Urinary bladder (tissue), 4 donors: ENCODE data around the gene CHAF1B. TPM values are rescaled to one million over a fixed set of nuclear protein-coding genes. Genes with fewer than 3 reads are reported as not detected.

Experiments used
- DNase-seq: peaks from one replicate; pipeline ENCODE4 v3.0.0-alpha.2; 2015; ENCODE audit errors: extremely low spot score
- H3K27ac ChIP-seq: one replicate; pipeline ENCODE4 v1.5.1; 2013; ENCODE audit warnings: low read depth, mild to moderate bottlenecking, moderate library complexity
- H3K36me3 ChIP-seq: one replicate; pipeline ENCODE4 v1.6.1; 2013; ENCODE audit warnings: mild to moderate bottlenecking, moderate library complexity; ENCODE audit not compliant: insufficient read depth
- H3K4me1 ChIP-seq: one replicate; pipeline ENCODE4 v1.6.1; 2013; ENCODE audit warnings: mild to moderate bottlenecking, moderate library complexity; ENCODE audit not compliant: insufficient read depth
- H3K4me3 ChIP-seq: one replicate; pipeline ENCODE4 v1.5.1; 2013; ENCODE audit warnings: low read depth, low read length
- WGBS: extraction: QIAGEN DNeasy Blood & Tissue Kit; methylation state at CpG from one replicate; pipeline ENCODE4 v1.1.7; 2013; 5-methylcytosine and 5-hydroxymethylcytosine counted together
- polyA plus RNA-seq: library from polyadenylated mRNA; stranded (reverse); fragments of 200-250 nt; gene quantifications from one replicate; pipeline ENCODE4 v1.2.3, GENCODE V29; 2013
- total RNA-seq: library from RNA; depleted of rRNA; stranded (reverse); fragments of >200 nt; gene quantifications from one replicate; pipeline ENCODE4 v1.2.3, GENCODE V29; 2014
- donor health status: healthy with polysubstance abuse.
- donor health status: healthy.

Gene CHAF1B
- total and polyA plus RNA-seq, 2 donors, result 1.3 to 2.5 TPM

- Histone ChIP-seq H3K27ac (no peak overlapping the region), H3K4me3 (no peak overlapping the region), H3K4me1 (no peaks in the 10 kb centered on the region), H3K36me3 (no peaks in the 10 kb centered on the region)
- WGBS, result 92% methylated on average over 8 of the region's 8 CpGs
- DNase-seq, result no peak
These were observed 66.3 kb downstream of the CHAF1B start for GRCh38 chr21:36451506-36451905.

GRCh38 chr21:36452281-36452825 is 67.2 kb downstream of the CHAF1B start:
- Histone ChIP-seq H3K4me1 (no peaks in the 10 kb centered on the region), H3K4me3 (no peak overlapping the region), H3K27ac (no peak overlapping the region), H3K36me3 (no peaks in the 10 kb centered on the region)
- 78% methylated on average over 6 of the region's 6 CpGs for WGBS
- no peak for DNase-seq

GRCh38 chr21:36454093-36454531 is 68.9 kb downstream of the CHAF1B start:
- WGBS, result 30% methylated on average over 4 of the region's 4 CpGs
- H3K27ac ChIP-seq, result no peak overlapping the region
- no peaks in the 10 kb centered on the region for H3K36me3 ChIP-seq
- no peaks in the 10 kb centered on the region for H3K4me1 ChIP-seq
- DNase-seq, result no peak
- H3K4me3 ChIP-seq, result no peak overlapping the region

- WGBS, result 70% methylated on average over 4 of the region's 4 CpGs
- Histone ChIP-seq H3K27ac (no peak overlapping the region), H3K4me3 (no peak overlapping the region), H3K36me3 (no peaks in the 10 kb centered on the region), H3K4me1 (no peaks in the 10 kb centered on the region)
- no peak for DNase-seq
These were observed 69.5 kb downstream of the CHAF1B start for GRCh38 chr21:36454706-36455105.

- H3K4me1 ChIP-seq, result no peaks in the 10 kb centered on the region
- H3K27ac ChIP-seq, result no peak overlapping the region
- no peak for DNase-seq
- H3K36me3 ChIP-seq, result no peaks in the 10 kb centered on the region
- no peak overlapping the region for H3K4me3 ChIP-seq
- WGBS, result 82% methylated on average over 7 of the region's 7 CpGs
These were observed 71.7 kb downstream of the CHAF1B start for GRCh38 chr21:36456729-36457414.

GRCh38 chr21:36459098-36459497 is 73.9 kb downstream of the CHAF1B start:
- no peaks in the 10 kb centered on the region for H3K36me3 ChIP-seq
- H3K4me3 ChIP-seq, result no peak overlapping the region
- no peak overlapping the region for H3K27ac ChIP-seq
- H3K4me1 ChIP-seq, result no peaks in the 10 kb centered on the region
- WGBS, result 93% methylated on average over 6 of the region's 6 CpGs
- no peak for DNase-seq

- DNase-seq, result no peak
- Histone ChIP-seq H3K4me3 (no peak overlapping the region), H3K27ac (no peak overlapping the region), H3K4me1 (no peaks in the 10 kb centered on the region), H3K36me3 (no peaks in the 10 kb centered on the region)
- 90% methylated on average over 16 of the region's 16 CpGs for WGBS
These were observed 75.7 kb downstream of the CHAF1B start for GRCh38 chr21:36460866-36461265.

- Histone ChIP-seq H3K4me3 (no peak overlapping the region), H3K27ac (no peak overlapping the region), H3K4me1 (no peaks in the 10 kb centered on the region), H3K36me3 (no peaks in the 10 kb centered on the region)
- 94% methylated on average over 34 of the region's 34 CpGs for WGBS
- DNase-seq, result no peak
These were observed 76.2 kb downstream of the CHAF1B start for GRCh38 chr21:36461277-36461917.

GRCh38 chr21:36461918-36462486 is 76.8 kb downstream of the CHAF1B start:
- H3K4me1 ChIP-seq, result no peaks in the 10 kb centered on the region
- no peak overlapping the region for H3K4me3 ChIP-seq
- no peak for DNase-seq
- H3K27ac ChIP-seq, result no peak overlapping the region
- no peaks in the 10 kb centered on the region for H3K36me3 ChIP-seq
- 61% methylated on average over 14 of the region's 14 CpGs for WGBS

- no peak overlapping the region for H3K27ac ChIP-seq
- no peak for DNase-seq
- H3K4me1 ChIP-seq, result no peaks in the 10 kb centered on the region
- H3K36me3 ChIP-seq, result no peaks in the 10 kb centered on the region
- 87% methylated on average over 10 of the region's 10 CpGs for WGBS
- H3K4me3 ChIP-seq, result no peak overlapping the region
These were observed 78.0 kb downstream of the CHAF1B start for GRCh38 chr21:36463204-36463603.

GRCh38 chr21:36463991-36464390 is 78.8 kb downstream of the CHAF1B start:
- WGBS, result 75% methylated on average over 10 of the region's 10 CpGs
- Histone ChIP-seq H3K36me3 (no peaks in the 10 kb centered on the region), H3K4me3 (no peak overlapping the region), H3K4me1 (no peaks in the 10 kb centered on the region), H3K27ac (no peak overlapping the region)
- no peak for DNase-seq

- H3K4me1 ChIP-seq, result no peaks in the 10 kb centered on the region
- 84% methylated on average over 3 of the region's 3 CpGs for WGBS
- H3K36me3 ChIP-seq, result no peaks in the 10 kb centered on the region
- no peak for DNase-seq
- no peak overlapping the region for H3K27ac ChIP-seq
- H3K4me3 ChIP-seq, result no peak overlapping the region
These were observed 79.4 kb downstream of the CHAF1B start for GRCh38 chr21:36464590-36464989.

- Histone ChIP-seq H3K4me3 (no peak overlapping the region), H3K27ac (no peak overlapping the region), H3K36me3 (no peaks in the 10 kb centered on the region), H3K4me1 (no peaks in the 10 kb centered on the region)
- no peak for DNase-seq
- WGBS, result 48% methylated on average over 8 of the region's 8 CpGs
These were observed 80.3 kb downstream of the CHAF1B start for GRCh38 chr21:36465478-36465877.

- H3K36me3 ChIP-seq, result no peaks in the 10 kb centered on the region
- H3K4me3 ChIP-seq, result no peak overlapping the region
- H3K27ac ChIP-seq, result no peak overlapping the region
- H3K4me1 ChIP-seq, result no peaks in the 10 kb centered on the region
- WGBS, result 85% methylated on average over 8 of the region's 8 CpGs
- DNase-seq, result no peak
These were observed 80.9 kb downstream of the CHAF1B start for GRCh38 chr21:36466061-36466511.
